Umbilical cord (tissue), 2 donors: ENCODE measurements around the gene DNAH6. TPM values are rescaled to one million over a fixed set of nuclear protein-coding genes. Genes with fewer than 3 reads are reported as not detected.

ENCODE experiments used
- DNase-seq: peaks from one replicate; pipeline ENCODE4 v3.0.0-alpha.2; 2015; ENCODE audit warnings: low spot score
- total RNA-seq: library from RNA; depleted of rRNA; stranded (reverse); fragments of >200 nt; gene quantifications from one replicate; pipeline ENCODE4 v1.2.3, GENCODE V29; 2014; ENCODE audit warnings: low replicate concordance; ENCODE audit not compliant: insufficient read depth

DNAH6 gene
- total RNA-seq, 1 donor from 2014 or later = 0.96 TPM

DNA sequence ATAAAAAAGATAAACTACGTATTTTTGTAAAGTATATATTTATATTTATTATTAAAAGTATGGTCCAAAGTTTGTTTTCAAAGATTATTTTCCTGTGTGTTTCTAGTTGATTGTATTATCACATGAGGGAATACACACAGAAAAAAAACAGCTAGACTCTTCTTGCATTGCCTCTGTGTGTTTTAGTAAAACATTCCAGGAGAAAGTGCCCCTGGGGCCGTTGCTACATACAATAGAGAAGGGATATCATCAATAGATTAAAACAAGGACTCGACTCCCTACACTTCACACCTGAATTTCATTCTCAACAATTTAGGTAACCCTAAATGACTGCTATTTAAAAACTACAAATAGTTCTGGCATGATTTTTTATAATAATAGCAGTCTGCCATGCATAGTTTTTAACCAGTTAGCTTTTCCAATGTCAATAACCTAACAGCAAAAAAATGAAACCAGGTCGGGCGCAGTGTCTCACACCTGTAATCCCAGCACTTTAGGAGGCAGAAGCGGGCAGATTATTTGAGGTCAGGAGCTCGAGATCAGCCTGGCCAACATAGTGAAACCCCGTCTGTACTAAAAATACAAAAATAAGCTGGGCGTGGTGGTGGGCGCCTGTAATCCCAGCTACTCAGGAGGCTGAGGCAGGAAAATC, 171.3 kb downstream of the DNAH6 start:
- DNase-seq = no peak

DNA sequence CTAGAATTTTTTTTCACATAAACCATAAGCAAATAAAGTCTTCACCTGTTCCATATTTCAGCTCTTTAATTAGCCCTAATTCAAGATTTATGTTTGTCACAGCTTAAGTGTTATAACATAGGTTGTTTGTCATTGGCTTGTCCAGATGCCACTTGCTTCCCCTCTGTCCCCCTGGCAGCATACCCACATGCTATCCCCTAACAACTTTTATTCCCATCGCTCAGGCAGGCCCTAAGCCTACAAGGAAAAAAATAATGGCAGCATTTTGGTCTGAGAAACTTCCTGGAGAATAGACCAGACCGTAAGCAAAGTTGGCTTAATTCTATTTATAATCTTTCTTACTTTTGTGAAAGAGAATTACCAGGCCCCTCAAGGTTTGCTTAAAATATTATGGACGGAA, 173.9 kb downstream of the DNAH6 start:
- no peak for DNase-seq

DNA sequence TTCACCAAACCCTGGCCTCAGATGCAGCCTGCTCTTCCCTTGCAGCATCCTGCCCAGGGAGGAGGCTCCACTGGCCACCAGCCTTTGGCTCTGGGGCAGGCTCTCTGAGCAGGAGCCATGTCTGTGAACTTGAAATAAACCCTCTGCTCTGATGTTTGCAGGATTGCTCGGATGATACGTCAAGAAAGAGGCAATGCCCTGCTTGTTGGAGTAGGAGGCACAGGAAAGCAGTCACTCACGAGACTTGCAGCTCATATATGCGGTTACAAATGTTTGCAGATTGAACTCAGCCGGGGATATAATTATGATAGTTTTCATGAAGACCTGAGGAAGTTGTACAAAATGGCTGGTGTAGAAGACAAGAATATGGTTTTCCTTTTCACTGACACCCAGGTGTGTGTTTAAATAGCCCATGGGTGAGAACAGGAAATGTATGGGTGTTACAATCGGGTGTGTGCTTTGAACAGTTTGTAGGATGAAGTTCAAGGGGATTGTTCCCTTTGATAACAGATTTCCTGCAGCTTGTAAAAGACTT, 177.9 kb downstream of the DNAH6 start:
- no peak for DNase-seq

DNA sequence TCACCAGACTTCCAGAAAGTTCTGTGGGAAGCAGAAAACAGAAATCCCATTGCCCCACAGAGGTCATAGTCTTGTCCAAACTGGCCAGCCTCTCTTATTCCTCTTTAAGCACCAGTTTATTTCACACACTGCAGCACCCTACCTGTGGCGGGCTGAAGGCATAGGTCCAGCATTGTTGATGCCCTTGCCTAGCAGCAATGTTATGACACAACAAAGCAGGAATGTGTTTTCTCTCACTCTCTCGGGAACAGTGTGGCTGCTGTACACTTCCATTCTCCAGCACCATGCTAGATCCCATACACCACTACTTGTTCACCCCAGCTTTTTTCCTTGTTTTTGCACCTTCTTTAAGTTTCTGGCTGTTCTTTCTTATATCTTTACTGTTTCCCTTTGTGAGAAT, 181.6 kb downstream of the DNAH6 start:
- no peak for DNase-seq

DNA sequence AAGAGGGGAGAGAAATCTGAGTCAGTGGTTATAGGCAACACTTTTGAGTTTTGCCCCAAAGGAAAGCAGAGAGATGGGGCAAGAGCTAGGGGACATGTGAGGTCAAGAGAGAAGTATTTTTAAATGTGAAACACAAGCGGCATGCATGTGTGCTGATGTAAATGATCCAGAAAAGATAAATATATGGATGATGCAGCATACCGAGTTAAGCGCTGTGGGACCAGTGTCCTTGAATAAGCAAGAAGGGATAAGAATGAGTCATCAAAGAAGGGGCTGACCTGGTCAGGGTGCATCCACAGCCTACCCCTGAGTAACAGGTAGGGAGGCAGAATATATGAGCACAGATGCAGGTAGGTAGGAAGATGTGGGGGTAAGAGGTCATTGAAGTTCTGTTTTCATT, 183.7 kb downstream of the DNAH6 start:
- DNase-seq = no peak

DNA sequence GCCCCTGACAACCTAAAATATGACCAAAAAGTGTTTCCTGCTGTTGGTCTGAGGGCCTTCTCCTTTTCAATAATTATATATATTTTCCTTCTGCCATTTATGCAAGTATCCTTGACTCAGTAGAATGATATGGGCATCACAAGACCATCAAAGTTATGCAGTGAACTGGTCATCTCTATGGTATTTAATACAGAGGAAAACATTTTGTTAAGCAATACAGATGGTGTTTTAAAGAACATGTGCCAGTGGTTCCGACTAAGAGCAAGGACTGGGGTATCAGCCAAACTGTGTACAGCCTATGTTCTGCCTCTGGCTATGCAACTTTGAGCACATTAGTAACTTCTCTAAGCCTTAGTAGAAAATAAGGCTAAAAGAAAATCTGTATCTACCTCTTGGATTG, 185.6 kb downstream of the DNAH6 start:
- DNase-seq = no peak

DNA sequence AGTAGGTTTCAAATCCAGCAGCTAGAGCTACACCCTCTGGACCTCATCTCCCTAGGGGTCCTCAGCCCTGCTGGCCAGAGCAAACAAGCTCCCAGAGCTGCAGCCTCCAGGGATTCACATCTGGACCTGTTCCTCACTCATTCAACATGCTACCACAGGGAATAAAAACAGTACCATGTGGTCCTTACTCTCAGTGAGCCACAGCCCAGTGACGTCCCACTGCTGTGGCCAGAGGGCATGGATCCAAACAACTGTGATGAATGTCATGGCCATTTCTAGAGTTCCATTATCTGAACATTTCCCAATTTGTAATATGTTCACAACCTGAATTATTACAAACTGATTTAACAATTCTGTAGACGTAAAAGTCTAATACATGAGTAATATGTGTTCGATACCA, 186.6 kb downstream of the DNAH6 start:
- no peak for DNase-seq

DNA sequence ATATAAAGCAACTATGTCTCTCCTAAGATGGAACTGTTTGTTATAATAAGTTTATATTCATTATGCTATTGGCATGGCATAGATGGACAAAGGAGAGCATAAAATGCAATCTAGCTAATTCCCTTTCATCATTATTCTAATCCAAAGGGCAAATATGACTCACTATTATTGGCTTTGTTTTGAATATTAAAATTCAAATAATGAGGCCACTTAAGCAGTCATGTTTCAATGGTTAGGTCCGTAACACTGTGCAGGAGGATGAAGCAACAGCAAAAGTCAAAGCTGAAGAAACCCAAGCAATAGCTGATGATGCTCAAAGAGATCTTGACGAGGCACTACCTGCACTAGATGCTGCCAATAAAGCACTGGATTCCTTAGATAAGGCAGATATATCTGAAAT, 187.5 kb downstream of the DNAH6 start:
- DNase-seq = no peak

DNA sequence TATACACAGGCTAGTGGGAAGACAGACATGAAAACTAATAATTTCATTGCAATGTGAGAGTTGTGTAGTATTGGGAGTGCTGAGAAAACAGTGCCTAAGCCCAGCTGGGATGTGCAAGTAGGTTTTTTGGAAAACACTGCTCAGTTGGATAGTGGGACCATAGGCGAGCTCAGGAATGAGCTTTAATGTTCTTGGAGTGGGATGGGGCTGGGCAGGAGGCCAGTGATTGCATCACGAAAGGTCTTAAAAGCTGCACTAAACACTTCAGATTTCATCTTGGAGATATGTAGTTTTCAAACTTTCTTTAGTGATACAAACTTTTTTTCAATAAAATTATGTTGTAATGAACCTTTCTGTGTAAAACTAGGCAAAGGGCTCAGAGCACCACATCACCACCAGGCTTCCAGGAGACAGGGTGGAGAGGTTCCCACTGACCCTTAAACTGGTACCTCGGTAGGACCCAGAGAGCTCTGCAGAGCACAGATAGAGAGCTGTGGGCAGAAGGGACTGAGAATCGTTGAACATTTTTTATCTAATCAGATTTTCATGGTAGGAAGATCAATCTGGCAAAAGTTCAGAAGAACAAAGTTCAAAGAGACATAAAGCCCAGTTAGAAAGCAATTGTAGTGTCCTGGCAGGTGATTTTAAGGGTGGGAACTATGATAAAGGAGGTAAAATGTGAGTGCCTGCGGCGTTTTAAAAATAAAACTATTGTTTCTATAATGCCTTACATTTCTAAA, 188.4 kb downstream of the DNAH6 start:
- DNase-seq = no peak

DNA sequence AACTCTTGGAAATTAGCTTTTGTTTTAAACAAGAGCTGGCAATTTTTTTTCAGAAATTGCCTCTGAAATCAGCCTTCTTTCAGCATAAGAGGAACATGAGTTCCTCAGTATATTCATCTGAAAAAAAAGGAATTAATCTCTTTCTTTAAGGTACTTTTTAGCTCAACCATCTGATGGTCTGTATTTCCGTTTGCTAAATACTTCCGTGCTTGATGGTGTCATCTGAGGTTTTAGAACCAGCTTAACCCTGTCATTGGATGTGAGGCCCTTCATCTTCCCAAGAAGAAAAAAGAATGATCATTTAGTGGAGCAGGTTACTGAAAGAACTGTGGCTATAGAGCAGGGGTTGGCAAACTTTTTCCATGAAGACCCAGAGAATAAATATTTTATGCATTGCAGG, 189.6 kb downstream of the DNAH6 start:
- DNase-seq = no peak

DNA sequence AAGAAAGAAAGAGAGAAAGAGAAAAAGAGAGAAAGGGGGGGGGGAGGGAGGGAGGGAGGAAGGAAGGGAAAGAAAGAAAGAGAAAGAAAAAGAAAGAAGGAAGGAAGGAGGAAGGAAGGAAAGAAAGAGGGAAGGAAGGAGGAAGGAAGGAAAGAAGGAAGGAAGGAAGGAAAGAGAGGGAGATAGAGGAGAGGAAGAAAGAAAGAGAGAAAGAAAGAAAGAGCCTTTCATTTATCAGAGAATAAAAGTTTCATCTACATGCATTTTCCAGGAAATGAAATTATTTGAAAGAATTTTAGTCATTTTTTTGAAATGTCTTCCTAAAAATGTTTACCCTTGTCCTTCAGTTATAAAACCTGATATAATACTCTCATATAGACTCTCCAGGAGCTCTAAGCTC, 192.1 kb downstream of the DNAH6 start:
- no peak for DNase-seq

DNA sequence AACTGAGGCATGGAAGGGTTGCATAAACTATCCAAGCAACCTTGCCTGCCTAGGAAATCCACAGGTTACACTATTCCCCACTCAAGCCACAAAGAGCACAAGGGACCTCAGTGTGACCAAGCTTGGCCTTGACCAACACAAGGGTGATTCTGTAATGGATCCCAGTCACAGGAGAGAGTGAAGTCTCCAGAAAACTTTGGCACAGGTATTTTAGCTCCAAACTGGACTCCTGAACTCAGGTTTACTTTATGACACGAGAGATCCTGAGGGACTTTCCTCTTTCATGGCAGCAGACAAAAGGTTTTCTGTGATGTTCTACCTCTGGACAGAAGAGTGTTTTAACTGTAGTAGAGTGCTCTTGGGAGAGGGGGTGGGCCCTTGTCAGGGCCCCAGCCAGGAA, 195.4 kb downstream of the DNAH6 start:
- no peak for DNase-seq

DNA sequence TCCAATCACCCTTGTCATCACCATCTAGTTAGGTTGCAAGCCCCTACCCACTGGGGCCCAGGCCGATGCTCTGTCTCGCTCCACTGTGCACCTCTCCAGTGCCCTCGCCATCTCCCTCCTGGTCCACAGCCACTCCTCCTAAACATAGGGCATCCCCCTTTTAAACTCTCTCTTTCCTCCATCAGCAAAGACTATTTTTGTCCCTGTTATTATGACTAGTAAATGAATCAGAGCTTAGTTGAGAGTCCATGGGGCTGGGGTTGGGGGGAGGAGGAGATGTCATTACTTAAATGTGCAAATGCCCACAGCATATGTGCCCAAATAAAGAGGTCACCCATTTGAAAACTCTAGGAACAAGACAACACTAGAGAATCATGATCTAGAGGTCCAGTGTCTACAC, 197.1 kb downstream of the DNAH6 start:
- no peak for DNase-seq

DNA sequence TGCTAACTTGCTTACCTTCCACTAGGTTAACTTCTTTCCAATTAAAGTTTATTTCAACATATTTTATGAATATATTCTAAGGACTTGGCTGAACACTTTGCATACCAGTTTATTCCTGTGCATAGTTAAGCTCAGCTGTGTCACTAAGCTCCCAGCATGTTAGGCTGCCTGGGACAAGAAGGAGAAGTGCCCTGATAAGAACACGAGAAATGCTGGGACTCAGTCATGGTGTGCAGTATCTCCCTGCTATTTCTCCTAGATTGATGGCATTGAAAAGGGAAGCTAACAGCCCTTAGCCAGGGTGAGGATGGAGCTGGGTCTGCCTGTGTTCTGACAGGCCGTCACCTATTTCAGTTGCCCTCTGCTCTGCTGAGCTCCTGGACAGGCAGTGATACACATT, 200.3 kb downstream of the DNAH6 start:
- DNase-seq = no peak

DNA sequence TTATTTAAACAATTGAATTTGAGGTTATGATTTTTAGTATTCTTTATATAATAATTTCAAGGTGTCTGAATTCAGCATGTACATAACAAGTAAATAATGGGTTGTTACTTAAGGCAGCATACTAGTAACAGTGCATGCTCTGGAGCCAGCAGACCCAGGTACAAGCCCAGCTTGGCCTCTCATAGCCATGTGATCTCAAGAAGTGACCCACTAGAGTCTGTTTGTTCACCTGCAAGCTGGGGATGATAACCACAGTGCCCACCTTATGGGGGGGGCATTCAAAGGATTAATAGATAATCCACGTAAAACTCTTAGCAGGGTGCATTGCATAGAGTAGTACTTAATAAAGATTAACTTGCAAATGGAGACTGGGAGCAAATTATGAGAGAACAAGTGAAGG, 201.0 kb downstream of the DNAH6 start:
- DNase-seq = no peak

DNA sequence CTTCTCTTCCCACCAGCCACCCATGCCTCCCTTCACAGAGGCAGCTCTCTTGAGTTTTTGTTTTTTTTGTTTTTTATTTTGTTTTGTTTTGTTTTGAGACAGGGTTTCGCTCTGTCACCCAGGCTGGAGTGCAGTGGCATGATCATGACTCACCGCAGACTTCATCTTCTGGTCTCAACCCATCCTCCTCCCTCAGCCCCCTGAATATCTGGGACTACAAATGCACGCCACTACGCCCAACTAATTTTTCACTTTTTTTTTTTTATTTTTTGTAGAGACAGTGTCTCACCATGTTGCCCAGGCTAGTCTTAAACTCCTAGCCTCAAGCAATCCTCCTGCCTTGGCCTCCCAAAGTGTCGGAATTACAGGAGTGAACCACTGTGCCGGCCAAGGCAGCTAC, 203.1 kb downstream of the DNAH6 start:
- no peak for DNase-seq

DNA sequence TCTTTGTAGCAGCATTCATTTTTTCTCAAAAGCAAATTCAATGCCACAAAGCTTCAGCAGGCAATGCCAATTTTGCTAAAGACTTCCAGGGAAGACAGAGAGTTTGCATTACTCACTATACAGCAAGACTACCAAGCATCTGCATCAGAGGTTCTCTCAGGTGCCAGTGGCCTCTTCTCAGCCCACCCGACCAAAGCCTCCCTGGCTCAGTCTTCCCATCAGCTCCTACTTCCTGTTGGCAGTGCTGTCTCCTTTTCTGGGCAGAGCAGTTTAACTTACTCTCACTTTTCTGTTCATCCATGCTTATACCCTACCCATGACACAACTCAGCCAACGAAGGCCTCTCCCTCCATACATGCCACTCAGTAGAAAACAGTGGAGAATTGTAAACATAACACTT, 207.5 kb downstream of the DNAH6 start:
- no peak for DNase-seq

DNA sequence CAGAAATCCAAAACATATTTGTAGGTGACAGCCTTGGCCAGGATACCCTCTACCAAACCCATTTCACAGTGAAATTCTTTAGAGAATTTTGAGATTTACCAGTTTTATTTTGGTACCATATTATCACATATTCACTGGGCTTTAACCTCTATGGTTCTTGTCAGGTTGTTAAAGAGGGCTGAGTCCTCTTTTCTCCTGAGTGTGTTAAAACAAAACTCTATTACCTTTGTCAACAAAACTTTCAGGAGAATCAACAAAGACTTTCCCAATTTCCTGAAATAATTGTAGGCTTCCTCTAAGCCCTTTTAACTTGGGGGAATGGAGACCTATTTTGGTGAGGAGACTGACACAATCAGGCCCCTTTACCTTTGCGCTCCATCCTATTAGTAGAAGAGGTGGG, 209.4 kb downstream of the DNAH6 start:
- no peak for DNase-seq

DNA sequence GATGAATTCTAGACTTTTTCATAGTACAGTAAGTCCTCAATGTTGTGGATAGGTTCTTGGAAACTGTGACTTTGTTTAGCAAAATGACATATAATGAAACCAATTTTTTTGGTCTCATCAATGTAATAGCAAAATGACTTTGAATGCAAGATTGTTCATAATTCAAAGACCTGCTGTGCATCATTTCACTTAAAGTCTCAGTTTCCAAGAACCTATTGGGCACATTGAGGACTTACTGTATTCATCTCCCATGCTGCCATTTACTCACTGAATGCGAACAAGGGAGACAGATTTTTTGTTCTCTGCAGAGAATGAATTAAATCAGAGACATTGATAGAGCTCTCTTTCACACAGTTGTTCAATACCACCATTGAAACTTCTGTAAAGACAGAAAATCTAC, 211.0 kb downstream of the DNAH6 start:
- no peak for DNase-seq

DNA sequence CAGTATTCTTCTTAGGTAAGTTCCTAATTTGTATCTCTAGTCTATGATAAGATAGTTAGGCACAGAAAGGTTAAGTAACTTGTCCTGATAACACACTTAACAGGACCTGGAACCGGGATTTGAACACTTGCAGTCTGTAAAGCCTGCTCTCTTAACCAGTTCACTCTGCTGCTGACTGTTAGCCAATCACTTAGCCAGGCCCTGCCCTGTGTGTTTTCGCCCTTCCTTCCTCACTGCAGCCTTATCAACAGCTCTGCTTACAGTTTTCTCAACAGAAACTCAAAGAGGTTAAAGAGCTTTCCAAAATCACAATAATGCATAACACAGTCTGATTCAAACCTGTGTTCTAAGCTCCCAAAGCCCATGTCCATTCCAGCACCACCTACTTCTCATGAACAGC, 212.9 kb downstream of the DNAH6 start:
- no peak for DNase-seq

DNA sequence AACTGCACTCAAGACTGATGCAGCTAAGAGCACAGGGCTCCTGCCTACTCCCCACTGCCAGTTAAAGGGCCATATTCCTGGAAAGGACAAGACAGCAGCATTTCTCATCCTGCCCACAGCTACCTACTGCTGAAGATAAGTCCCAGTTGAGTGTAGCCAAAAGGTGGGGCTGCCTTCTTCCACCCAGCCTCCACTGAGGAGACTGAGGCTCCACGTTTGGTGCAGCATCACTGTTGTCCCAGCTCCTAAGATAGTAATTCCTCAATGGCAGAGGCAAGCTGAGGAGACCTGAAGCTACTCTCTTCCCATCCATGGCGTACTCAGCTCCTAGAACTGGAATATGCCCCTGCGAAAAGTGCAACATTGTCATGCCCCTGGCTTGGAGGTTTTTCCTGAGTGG, 214.9 kb downstream of the DNAH6 start:
- DNase-seq = no peak

DNA sequence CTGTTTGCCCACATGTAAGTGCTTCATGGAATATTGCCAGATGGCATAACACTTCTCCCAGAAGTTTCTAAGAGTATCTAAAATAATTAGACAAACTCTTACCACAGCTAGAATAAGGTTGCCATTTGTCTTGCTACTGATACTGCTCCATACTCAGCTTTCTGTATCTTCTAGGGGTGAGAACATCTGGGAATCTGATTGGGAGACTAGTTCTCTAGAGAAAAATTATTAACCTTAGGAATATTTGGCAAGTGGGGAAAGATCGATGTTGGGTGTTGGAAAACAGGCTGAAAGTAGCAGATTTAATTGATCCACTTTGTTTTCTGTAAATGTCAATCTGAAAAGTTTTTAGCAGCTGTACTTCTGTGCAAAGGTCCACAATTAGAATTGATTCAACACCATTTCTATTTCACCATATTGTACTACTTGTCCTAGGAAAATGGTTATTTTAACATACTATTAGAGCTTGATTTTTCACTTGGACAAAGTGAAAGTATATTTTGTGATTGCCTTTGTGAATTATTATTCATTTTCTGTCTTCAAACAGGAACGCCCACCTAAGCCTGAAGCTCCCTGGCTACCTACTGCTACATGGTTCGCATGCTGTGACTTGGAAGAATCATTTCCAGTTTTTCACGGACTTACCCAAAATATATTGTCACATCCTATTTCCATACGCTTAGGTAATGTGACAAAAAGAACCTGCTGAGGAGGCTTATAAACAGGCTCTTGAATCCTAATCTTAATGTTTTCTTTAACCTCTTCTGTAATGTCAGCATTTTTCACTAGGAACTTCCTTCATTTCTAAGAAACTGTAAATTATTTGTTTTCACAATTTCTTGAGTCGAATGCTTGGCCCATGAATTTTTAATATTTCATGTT, 216.8 kb downstream of the DNAH6 start:
- DNase-seq = no peak
